Pons (tissue), 1 donor: ENCODE measurements around the gene KYAT1.
"Not testable (repeated sequence)": the region's sequence is repeated elsewhere in the genome, so short reads cannot be mapped to it uniquely, and the experiment has no call there.

Experiments
- DNase-seq: peaks from one replicate; pipeline ENCODE4 v3.0.0-alpha.2; 2016; ENCODE audit warnings: low spot score

Gene KYAT1

DNA sequence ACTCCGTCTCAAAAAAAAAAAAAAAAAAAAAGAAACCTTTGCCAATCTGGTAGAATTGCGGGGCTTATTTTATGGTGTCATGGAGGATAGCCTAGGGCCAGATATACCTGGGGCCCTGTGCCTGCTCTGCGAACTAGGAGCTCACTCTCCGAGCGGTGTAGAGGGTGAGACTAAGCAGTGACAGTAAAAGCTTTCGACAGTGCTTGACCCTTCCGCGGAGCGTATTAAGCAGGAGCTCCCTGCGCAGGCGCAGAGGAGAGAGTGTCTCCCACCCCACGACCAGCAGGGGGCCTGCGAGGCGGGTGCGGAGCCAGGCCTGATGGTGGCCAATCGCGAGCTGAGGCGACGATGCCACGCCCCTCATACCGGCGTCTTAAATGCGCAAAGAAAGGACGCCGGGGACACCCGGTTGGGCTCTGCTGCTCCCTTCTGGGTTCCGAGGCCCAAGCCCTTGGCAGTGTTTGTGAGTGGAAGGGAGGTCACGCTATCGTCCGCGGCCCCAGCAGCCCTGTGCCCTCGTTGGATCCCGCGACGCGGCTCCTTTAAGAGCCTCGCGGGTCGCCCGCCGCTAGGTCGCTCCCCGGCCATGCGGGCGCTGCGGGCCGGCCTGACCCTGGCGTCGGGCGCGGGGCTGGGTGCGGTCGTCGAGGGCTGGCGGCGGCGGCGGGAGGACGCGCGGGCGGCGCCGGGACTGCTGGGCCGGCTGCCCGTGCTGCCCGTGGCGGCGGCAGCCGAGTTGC is 63.5 kb downstream of the KYAT1 start, which contains the start of gene ENDOG:
Gene ENDOG (plus strand): TSS at position 402 of the 740 bp plus-strand sequence. CDS start 185 bp downstream, at position 587.
- peak; percentile 98 for DNase-seq

DNA sequence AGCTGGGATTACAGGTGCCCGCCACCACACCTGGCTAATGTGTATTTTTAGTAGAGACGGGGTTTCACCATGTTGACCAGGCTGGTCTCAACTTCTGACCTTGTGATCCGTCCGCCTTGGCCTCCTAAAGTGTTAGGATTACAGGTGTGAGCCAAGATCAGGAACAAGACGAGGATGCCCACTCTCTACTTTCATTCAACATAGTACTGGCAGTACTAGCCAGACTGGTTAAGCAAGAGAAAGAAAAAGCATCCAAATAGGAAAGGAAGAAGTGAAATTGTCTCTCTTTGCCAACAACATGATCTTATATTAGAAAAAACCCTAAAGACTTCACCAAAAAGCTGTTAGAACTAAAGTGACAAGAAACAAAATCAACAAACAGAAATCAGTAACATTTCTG is 70.9 kb downstream of the KYAT1 start:
- no peak for DNase-seq

- no peak for DNase-seq
These were observed 71.9 kb downstream of the KYAT1 start for GRCh38 chr9:128809831-128810230.

DNA sequence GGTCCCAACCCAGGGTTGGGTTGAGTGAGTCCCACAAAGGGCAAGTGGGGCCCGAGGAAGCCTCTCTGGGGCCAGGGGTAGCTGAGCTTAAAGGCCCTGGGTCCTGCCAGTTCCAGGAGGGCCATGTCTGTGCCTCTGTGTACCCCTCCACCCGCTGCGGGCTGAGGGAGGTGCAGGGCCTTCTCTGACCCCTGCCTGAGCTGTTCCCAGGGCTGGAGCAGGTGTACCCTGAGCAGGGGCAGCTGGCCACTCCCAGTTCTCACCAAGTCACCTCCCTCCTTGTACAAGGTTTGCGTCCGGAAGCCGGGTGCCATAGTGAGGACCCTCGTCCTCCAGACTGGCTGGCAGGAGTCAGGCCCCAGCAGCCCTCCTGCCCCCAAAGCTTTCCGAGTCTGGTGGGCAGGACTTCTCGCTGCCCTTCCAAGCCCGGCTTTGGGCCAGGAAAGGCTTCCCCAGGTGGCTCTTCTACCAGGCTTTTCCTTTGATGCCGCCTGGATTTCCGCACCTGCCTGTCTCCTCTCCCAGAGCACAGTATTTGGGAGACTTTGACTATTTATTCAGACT is 72.6 kb downstream of the KYAT1 start:
- DNase-seq, result no peak

GRCh38 chr9:128808543-128808942 is 73.2 kb downstream of the KYAT1 start:
- no peak for DNase-seq

- DNase-seq, result no peak
These were observed 73.9 kb downstream of the KYAT1 start for GRCh38 chr9:128807827-128808226.

- DNase-seq, result peak; percentile 62
These were observed 76.1 kb downstream of the KYAT1 start for GRCh38 chr9:128805661-128806060.

GRCh38 chr9:128802482-128802881 is 79.3 kb downstream of the KYAT1 start:
- DNase-seq, result no peak

DNA sequence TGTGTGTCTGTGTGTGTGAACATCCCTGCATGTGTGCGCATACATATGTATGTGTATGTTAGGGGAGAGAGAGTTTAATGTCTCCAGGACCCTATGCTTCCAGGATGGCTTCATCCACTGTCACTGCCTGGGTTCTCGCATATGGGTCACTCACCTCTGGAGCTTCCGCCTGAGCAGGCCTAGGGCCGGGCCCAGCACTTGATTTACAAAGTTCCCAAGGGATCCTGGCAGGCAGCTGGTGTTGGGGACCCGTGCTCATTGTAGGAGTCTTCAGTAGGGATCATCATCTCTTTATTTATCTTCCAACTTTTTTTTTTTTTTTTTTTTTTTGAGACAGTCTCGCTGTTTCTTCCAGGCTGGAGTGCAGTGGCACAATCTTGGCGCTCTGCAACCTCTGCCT is 81.7 kb downstream of the KYAT1 start:
- DNase-seq, result no peak

GRCh38 chr9:128798896-128799295 is 82.9 kb downstream of the KYAT1 start:
- no peak for DNase-seq

- not testable (repeated sequence) for DNase-seq
These were observed 86.8 kb downstream of the KYAT1 start for GRCh38 chr9:128794961-128795360.

DNA sequence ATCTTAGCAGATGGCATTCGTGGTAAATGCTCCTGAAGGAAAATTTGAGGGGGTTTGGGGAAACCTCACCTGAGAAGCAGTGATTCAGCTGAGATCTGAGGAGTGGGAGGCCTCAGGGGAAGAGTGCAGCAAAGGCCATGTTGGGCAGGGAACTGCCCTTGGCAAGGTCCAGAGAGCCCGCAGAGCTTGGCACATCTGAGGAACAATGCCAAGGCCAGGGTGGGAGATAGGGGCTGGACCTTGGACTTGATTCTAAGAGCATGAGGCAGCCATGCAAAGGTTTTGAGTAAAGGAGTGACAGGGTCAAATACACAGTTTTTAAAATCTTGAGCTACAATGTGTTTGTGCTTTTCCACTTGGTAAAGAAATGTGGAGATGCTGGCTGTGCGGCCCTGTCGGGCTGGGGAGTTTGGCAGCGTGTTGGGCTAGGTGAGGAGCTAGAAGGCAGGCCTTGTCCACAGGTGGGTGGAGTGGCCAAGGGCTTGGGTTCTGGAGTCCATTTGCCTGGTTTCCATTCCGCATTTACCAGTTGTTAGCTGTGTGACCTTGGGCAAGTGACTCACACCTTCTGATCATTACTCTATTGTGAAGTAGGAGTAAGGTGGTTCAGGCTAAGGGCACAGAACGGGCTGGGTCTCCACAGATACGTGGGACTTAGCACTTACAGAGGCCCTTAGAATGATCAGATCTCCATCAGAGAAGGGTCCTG is 88.6 kb downstream of the KYAT1 start:
- no peak for DNase-seq

GRCh38 chr9:128792134-128792533 is 89.6 kb downstream of the KYAT1 start:
- DNase-seq, result no peak

DNA sequence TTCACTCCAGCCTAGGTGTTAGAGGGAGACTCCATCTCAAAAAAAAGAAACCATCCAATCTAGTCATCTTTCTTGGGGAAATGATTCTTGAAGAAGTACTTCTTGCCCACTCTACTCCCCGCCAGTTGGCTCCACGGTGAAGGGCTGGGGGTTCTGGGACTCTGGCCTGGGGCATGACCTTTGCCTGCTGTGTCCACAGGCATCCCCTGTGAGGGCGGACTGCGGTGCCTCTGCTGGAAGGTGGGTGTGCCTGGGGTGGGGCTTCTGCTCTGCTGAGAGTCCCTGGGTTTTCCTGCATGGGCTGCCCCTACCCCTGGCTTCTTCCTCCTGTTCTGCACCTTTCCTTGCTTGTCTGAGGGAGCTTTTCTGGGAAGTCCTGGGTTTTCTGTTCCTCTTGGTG is 91.2 kb downstream of the KYAT1 start:
- no peak for DNase-seq

GRCh38 chr9:128788445-128788844 is 93.3 kb downstream of the KYAT1 start:
- DNase-seq, result no peak

DNA sequence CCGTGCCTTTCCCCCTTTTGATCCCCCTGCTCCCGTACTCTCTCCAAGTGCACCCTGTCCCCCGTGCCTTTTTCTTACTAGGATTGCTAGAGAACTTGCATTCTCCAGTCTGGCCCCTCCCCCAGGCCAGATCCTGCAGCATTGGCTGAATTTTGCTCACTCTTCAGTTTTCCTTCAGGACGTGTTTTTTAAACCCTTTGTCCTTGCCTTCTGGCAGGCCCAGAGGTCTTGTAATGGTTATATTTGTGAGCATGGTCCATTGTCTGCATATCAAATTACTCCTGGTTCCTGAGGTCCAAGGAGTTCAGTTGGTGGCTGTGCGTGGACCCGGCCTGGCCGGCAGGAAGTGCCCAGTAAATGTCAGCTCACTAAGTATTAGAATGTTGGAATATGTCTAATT is 94.1 kb downstream of the KYAT1 start:
- peak; percentile 19 for DNase-seq

DNA sequence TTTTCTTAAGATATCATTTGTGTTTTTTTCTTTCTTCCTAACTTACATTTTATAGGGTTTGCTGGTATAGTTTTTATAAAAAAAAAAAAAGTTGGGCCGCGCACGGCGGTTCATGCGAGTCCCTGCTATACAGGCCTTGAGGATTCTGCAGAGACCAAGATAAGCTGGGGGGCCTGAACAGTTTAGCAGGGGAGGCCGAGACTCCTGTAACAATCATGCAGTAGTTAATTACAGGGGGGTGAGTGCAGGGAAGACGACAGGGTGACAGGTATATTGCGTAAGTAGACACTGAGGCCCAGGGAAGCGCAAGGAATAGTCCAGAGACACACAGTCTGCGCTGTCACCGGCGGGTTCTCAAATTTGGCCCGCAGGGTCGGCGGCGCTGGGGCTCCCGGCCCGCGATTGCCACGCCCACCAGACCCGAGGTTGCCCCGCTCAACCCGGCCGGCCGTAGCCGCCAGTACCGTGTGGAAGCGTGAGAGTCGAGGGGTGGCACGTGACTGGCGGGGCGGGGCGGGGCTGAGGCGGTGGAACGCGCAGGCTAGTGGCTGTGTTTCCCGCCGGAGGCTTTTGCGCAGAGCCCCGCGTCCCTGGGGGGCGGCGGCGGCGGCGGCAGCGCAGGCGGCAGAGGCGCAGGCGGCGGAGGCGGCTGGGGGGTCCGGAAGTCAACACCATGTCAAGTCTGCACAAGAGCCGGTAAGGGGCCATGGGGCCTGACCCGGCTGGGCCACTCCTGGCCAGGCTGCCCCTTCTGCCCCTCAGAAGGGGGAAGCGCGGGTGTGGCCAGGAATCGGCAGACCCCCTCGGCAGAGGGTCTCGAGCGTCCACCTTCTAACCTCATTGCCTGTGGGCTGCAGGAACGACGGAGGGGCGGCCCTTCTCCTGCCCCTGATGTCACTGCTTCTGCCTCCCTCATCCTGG is 94.8 kb downstream of the KYAT1 start, which contains the start of gene TBC1D13:
Gene TBC1D13 (plus strand): TSS at position 573 of the 921 bp plus-strand sequence. CDS start 101 bp downstream, at position 674.
- peak; percentile 59 for DNase-seq

DNA sequence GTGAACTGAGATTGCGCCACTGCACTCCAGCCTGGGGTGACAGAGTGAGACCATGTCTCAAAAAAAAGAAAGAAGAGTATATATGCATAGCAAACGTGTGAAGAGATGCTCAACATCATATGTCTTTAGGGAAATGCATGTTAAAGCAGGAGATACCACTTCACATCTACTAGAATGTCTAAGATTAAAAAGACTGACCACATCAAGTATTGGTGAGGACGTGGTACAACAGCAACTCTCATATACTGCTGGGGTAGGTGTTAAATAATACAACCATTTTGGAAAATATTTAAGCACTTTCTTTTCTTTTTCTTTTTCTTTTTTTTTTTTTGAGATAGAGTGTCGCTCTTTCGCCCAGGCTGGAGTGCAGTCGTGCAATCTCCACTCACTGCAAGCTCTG is 96.3 kb downstream of the KYAT1 start:
- no peak for DNase-seq
